Measurements from ENCODE around the gene SCARB2. TPM values are rescaled to one million over a fixed set of nuclear protein-coding genes. Genes with fewer than 3 reads are reported as not detected.

Gene SCARB2
- total RNA-seq, 1 experiment from 2014 or later = 51.3 TPM

GRCh38 chr4:76178296-76178695 is 35.3 kb downstream of the SCARB2 start:
- TF ChIP-seq POLR2A (IDR thresholded peaks at IDR 0.05; ENCODE audit: borderline replicate concordance, extremely low read depth, insufficient read depth, insufficient read length) (no peak), ZFX (IDR thresholded peaks at IDR 0.05) (no peak), TCF7L2 (IDR thresholded peaks at IDR 0.05; ENCODE audit: borderline replicate concordance, extremely low read depth, insufficient read depth, insufficient read length) (no peak), ZNF274 (IDR thresholded peaks at IDR 0.05; ENCODE audit: low read depth, low read length) (no peak), ZBTB33 (IDR thresholded peaks at IDR 0.05; ENCODE audit: extremely low read depth, insufficient replicate concordance, low read length) (no peak), ATF3 (IDR thresholded peaks at IDR 0.05) (no peak), EZH2phosphoT487 (IDR thresholded peaks at IDR 0.05; ENCODE audit: borderline replicate concordance) (no peak), CEBPB (IDR thresholded peaks at IDR 0.05; ENCODE audit: low read depth) (no peak), MAX (IDR thresholded peaks at IDR 0.05) (no peak)
- Histone ChIP-seq H3K27ac (ENCODE audit: low read depth, low read length) (no peak overlapping the region), H3K9ac (ENCODE audit: low read length) (no peak overlapping the region), H3K9me2 (ENCODE audit: insufficient read depth) (no peaks in the 10 kb centered on the region), H3K9me3 (ENCODE audit: control insufficient read depth in 1 of 2, insufficient read depth in 1 of 2, low read depth in 1 of 2, low read length in 2 of 2) (no peaks in the 10 kb centered on the region), H3K79me2 (ENCODE audit: insufficient read depth, low read length) (no peaks in the 10 kb centered on the region), H3K27me3 (ENCODE audit: insufficient read depth, low read length) (no peaks in the 10 kb centered on the region), H3K36me3 (ENCODE audit: control insufficient read depth in 1 of 2, insufficient read depth in 2 of 2, low read length in 2 of 2) (peaks cover 2 to 9% of the 10 kb centered on the region in 2 experiments; a peak in 2 of 4 replicates), H4K20me1 (ENCODE audit: insufficient read depth) (no peaks in the 10 kb centered on the region), H2AFZ (ENCODE audit: low read depth, low read length, poor library complexity, severe bottlenecking) (no peak overlapping the region), H3K4me1 (ENCODE audit: control insufficient read depth in 1 of 2, insufficient read depth in 2 of 2, low read length in 2 of 2) (no peaks in the 10 kb centered on the region), H3K4me3 (replicated peaks in 1 of 2; ENCODE audit: low read depth in 1 of 2, low read length in 2 of 2) (no peak overlapping the region), H3K4me2 (ENCODE audit: low read length) (no peak overlapping the region)
- ATAC-seq = no peak
- CTCF ChIA-PET = interaction anchor here (3.3 to 4.8 kb wide), 2 partner anchors 198 to 325 kb away, joined by 17 to 151 read pairs; no protein-coding TSS in a partner anchor
- DNase-seq (ENCODE audit: low read depth, low spot score) = no peak
- RAD21 ChIA-PET (ENCODE audit: low non-redundant PET in 1 of 2, low total read pairs in 2 of 2, uncharacterized antibody in 2 of 2, unreplicated experiment in 2 of 2) = no interaction called here
- intact Hi-C loops (cut with micrococcal nuclease) = no loop called here
- POLR2A ChIA-PET = no interaction called here
- no TSS peak for BruUV-seq (replicated peaks)

Data from HCT116 (cell line).